ENCODE results near the gene MSRB2.

GRCh38 chr10:23111517-23112286 is 16.3 kb downstream of the MSRB2 start:
- TF ChIP-seq EP300 (IDR thresholded peaks at IDR 0.05; ENCODE audit: borderline replicate concordance) = no peak
- no peak for TF ChIP-seq NFIC (IDR thresholded peaks at IDR 0.05)
- TF ChIP-seq TCF12 (IDR thresholded peaks at IDR 0.05; ENCODE audit: low read depth) = no peak
- TF ChIP-seq REST (IDR thresholded peaks at IDR 0.05; ENCODE audit: low read depth) = no peak
- no peak for TF ChIP-seq RAD21 (IDR thresholded peaks at IDR 0.05; ENCODE audit: low read depth)
- TF ChIP-seq MAX (IDR thresholded peaks at IDR 0.05) = no peak
- TF ChIP-seq YY1 (IDR thresholded peaks at IDR 0.05; ENCODE audit: low read depth) = no peak
- TF ChIP-seq CREB1 (IDR thresholded peaks at IDR 0.05; ENCODE audit: low read depth) = no peak
- no peak for TF ChIP-seq TEAD4 (IDR thresholded peaks at IDR 0.05)
- no peak for TF ChIP-seq TAF1 (IDR thresholded peaks at IDR 0.05; ENCODE audit: low read depth)
- TF ChIP-seq CEBPB (IDR thresholded peaks at IDR 0.05) = no peak
- no peak for TF ChIP-seq FOXM1 (IDR thresholded peaks at IDR 0.05; ENCODE audit: borderline replicate concordance, low read depth)
- TF ChIP-seq USF1 (IDR thresholded peaks at IDR 0.05) = no peak
- TF ChIP-seq EGR1 (IDR thresholded peaks at IDR 0.05) = no peak

All from Ishikawa (cell line).